H1 (cell line): ENCODE results near the gene KRT84. TPM values are rescaled to one million over a fixed set of nuclear protein-coding genes. Genes with fewer than 3 reads are reported as not detected.

ENCODE experiments used
- RBBP5 ChIP-seq: IDR thresholded peaks from 2 replicates; pipeline ENCODE4 v1.7.1; 2012; ENCODE audit warnings: low read depth, mild to moderate bottlenecking, inconsistent platforms, low read length, moderate library complexity, borderline replicate concordance
- polyA plus RNA-seq, 7 experiments: library from polyadenylated mRNA; depleted of rRNA in 3 of 7; stranded (reverse) in 5 of 7; unstranded in 2 of 7; fragments of >200 nt in 5 of 7; fragments of 200-250 nt in 2 of 7; gene quantifications; 1 replicate in 5 of 7; 2 replicates in 1 of 7; 4 replicates in 1 of 7; pipeline versions ENCODE4 v1.2.1 to v1.2.3, GENCODE V29; 2011 to 2013; ENCODE audit warnings: missing spikeins in 2 of 7, mixed read lengths in 2 of 7
- total RNA-seq: library from RNA; stranded (reverse); fragmentation: NEBNext Ultra II Directional; extraction: Animal tissue kit (Norgen Biotek cat#: 25700); gene quantifications from 2 replicates; pipeline ENCODE4 v1.2.1, GENCODE V29; 2021
- TF ChIP-seq, protein P1 (sequence below): fragments of 300-600 bp; sonication (generic); IDR thresholded peaks from 2 replicates; pipeline ENCODE4 v1.7.1; 2012; ENCODE audit warnings: low read length, moderate library complexity, mild to moderate bottlenecking, inconsistent platforms; ENCODE audit not compliant: insufficient replicate concordance
- TF ChIP-seq, protein P2 (sequence below): IDR thresholded peaks from 2 replicates; pipeline ENCODE4 v1.6.1; 2012; ENCODE audit warnings: inconsistent platforms

The KRT84 gene
- total and polyA plus RNA-seq, 2 of the 8 experiments (the other 6 are each of a cell fraction or from before 2014, with no cell fraction given): not detected

DNA sequence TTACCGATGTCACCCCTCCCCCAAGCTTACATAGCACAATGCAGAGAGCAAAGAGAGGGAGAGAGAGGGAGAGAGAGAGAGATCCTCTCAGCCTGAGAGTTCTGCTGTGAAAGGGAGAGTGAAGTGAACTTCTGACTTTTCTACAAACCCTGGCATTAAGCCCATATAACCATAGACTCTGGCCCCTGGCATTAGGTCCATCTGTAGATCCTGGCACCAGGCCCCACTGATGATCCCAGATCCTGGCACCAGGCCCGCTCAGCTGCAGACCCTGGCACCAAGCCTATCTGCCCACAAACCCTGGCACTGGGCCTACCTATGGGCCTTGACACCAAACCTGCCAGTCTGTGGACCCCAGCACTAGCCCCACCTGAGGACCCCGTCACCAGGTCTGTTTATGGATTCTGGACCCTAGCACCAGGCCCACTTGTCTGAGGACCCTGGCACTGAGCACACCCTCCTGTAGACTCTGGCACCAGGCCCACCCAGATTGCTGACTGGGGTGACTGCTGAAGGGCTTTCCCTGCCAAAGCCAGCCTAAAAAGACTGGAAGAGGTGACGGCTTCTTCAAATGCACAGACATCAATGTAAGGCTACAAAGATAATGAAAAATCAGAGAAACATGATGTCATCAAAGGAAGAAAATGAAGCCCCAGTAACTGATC is 49.7 kb downstream of the KRT84 start (continued):
- TF ChIP-seq, protein P1, sequence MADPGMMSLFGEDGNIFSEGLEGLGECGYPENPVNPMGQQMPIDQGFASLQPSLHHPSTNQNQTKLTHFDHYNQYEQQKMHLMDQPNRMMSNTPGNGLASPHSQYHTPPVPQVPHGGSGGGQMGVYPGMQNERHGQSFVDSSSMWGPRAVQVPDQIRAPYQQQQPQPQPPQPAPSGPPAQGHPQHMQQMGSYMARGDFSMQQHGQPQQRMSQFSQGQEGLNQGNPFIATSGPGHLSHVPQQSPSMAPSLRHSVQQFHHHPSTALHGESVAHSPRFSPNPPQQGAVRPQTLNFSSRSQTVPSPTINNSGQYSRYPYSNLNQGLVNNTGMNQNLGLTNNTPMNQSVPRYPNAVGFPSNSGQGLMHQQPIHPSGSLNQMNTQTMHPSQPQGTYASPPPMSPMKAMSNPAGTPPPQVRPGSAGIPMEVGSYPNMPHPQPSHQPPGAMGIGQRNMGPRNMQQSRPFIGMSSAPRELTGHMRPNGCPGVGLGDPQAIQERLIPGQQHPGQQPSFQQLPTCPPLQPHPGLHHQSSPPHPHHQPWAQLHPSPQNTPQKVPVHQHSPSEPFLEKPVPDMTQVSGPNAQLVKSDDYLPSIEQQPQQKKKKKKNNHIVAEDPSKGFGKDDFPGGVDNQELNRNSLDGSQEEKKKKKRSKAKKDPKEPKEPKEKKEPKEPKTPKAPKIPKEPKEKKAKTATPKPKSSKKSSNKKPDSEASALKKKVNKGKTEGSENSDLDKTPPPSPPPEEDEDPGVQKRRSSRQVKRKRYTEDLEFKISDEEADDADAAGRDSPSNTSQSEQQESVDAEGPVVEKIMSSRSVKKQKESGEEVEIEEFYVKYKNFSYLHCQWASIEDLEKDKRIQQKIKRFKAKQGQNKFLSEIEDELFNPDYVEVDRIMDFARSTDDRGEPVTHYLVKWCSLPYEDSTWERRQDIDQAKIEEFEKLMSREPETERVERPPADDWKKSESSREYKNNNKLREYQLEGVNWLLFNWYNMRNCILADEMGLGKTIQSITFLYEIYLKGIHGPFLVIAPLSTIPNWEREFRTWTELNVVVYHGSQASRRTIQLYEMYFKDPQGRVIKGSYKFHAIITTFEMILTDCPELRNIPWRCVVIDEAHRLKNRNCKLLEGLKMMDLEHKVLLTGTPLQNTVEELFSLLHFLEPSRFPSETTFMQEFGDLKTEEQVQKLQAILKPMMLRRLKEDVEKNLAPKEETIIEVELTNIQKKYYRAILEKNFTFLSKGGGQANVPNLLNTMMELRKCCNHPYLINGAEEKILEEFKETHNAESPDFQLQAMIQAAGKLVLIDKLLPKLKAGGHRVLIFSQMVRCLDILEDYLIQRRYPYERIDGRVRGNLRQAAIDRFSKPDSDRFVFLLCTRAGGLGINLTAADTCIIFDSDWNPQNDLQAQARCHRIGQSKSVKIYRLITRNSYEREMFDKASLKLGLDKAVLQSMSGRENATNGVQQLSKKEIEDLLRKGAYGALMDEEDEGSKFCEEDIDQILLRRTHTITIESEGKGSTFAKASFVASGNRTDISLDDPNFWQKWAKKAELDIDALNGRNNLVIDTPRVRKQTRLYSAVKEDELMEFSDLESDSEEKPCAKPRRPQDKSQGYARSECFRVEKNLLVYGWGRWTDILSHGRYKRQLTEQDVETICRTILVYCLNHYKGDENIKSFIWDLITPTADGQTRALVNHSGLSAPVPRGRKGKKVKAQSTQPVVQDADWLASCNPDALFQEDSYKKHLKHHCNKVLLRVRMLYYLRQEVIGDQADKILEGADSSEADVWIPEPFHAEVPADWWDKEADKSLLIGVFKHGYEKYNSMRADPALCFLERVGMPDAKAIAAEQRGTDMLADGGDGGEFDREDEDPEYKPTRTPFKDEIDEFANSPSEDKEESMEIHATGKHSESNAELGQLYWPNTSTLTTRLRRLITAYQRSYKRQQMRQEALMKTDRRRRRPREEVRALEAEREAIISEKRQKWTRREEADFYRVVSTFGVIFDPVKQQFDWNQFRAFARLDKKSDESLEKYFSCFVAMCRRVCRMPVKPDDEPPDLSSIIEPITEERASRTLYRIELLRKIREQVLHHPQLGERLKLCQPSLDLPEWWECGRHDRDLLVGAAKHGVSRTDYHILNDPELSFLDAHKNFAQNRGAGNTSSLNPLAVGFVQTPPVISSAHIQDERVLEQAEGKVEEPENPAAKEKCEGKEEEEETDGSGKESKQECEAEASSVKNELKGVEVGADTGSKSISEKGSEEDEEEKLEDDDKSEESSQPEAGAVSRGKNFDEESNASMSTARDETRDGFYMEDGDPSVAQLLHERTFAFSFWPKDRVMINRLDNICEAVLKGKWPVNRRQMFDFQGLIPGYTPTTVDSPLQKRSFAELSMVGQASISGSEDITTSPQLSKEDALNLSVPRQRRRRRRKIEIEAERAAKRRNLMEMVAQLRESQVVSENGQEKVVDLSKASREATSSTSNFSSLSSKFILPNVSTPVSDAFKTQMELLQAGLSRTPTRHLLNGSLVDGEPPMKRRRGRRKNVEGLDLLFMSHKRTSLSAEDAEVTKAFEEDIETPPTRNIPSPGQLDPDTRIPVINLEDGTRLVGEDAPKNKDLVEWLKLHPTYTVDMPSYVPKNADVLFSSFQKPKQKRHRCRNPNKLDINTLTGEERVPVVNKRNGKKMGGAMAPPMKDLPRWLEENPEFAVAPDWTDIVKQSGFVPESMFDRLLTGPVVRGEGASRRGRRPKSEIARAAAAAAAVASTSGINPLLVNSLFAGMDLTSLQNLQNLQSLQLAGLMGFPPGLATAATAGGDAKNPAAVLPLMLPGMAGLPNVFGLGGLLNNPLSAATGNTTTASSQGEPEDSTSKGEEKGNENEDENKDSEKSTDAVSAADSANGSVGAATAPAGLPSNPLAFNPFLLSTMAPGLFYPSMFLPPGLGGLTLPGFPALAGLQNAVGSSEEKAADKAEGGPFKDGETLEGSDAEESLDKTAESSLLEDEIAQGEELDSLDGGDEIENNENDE: no peak
- no peak for TF ChIP-seq RBBP5
- TF ChIP-seq, protein P2, sequence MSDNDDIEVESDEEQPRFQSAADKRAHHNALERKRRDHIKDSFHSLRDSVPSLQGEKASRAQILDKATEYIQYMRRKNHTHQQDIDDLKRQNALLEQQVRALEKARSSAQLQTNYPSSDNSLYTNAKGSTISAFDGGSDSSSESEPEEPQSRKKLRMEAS: no peak
